Endothelial cell of umbilical vein (primary cell): ENCODE data around the gene HIC1. TPM values are rescaled to one million over a fixed set of nuclear protein-coding genes. Genes with fewer than 3 reads are reported as not detected.

Source experiments
- BruUV-seq: library from RNA; stranded (reverse); fragments of 400-500 nt; replicated peaks from 2 replicates; lab custom pipeline; 2021; lab: Mats Ljungman, UMichigan
- CTCF ChIA-PET: fragments of 300-600, 350-600 bp; sonication (Branson Sonifier 250); formaldehyde crosslinking; loops from one replicate; lab custom pipeline; 2021; ENCODE audit warnings: antibody characterized with exemption, inconsistent platforms; lab: Charles Lee
- POLR2A ChIA-PET: fragments of 300-600, 350-600 bp; sonication (Branson Sonifier 250); formaldehyde crosslinking; loops from one replicate; lab custom pipeline; 2021; ENCODE audit warnings: antibody characterized with exemption, inconsistent platforms; lab: Charles Lee
- DNase-seq: peaks from one replicate; pipeline ENCODE4 v3.0.0-alpha.2; 2011; ENCODE audit warnings: low read depth, low spot score
- FAIRE-seq: peaks from 2 replicates; lab custom pipeline; 2011; peaks lifted over from hg19 to GRCh38; lab: Jason Lieb, UNC
- H2AFZ ChIP-seq: 2 replicates; pipeline ENCODE4 v1.6.0; 2012; ENCODE audit warnings: low read depth, low read length, control low read depth, inconsistent platforms
- H3K27ac ChIP-seq: 2 replicates; pipeline ENCODE4 v1.5.1; 2011; ENCODE audit warnings: low read depth, mild to moderate bottlenecking, control low read depth, low read length, moderate library complexity; ENCODE audit not compliant: insufficient read depth
- H3K27me3 ChIP-seq, 2 experiments: 2 replicates each; pipeline versions ENCODE4 v1.6.0 to v1.6.1; 2011; ENCODE audit warnings: low read length in 2 of 2, mixed read lengths in 1 of 2; ENCODE audit not compliant: control insufficient read depth in 2 of 2, insufficient read depth in 2 of 2
- H3K36me3 ChIP-seq, 2 experiments: 2 replicates in 1 of 2; 3 replicates in 1 of 2; pipeline ENCODE4 v1.5.1; 2011; ENCODE audit warnings: low read length in 2 of 2, mild to moderate bottlenecking in 1 of 2, moderate library complexity in 1 of 2; ENCODE audit not compliant: control insufficient read depth in 2 of 2, insufficient read depth in 2 of 2; ENCODE audit errors: extremely low read depth in 1 of 2
- H3K4me1 ChIP-seq: 3 replicates; pipeline ENCODE4 v1.5.1; 2011; ENCODE audit warnings: mild to moderate bottlenecking, low read length; ENCODE audit not compliant: control insufficient read depth, insufficient read depth; ENCODE audit errors: extremely low read depth
- H3K4me2 ChIP-seq: 2 replicates; pipeline ENCODE4 v1.6.1; 2011; ENCODE audit warnings: low read length, control low read depth, mixed read lengths; ENCODE audit not compliant: insufficient read depth
- H3K4me3 ChIP-seq, 3 experiments: fragments of 200-600 bp in 1 of 3; sonication (generic), shearing (Covaris generic) in 1 of 3; replicated peaks in 1 of 3; 2 replicates each; pipeline ENCODE4 v1.5.1; 2011 to 2016; ENCODE audit warnings: control low read depth in 3 of 3, low read length in 3 of 3, mild to moderate bottlenecking in 2 of 3, inconsistent platforms in 1 of 3, low read depth in 1 of 3, moderate library complexity in 1 of 3; ENCODE audit not compliant: insufficient read depth in 1 of 3
- H3K79me2 ChIP-seq: 2 replicates; pipeline ENCODE4 v1.6.0; 2012; ENCODE audit warnings: low read length, inconsistent platforms; ENCODE audit not compliant: control insufficient read depth, insufficient read depth
- H3K9ac ChIP-seq: replicated peaks from 2 replicates; pipeline ENCODE3; 2011; ENCODE audit warnings: low read length, control low read depth; ENCODE audit not compliant: insufficient read depth; ENCODE audit errors: extremely low read depth
- H3K9me1 ChIP-seq: replicated peaks from 3 replicates; pipeline ENCODE4 v1.6.0; 2011; ENCODE audit warnings: mild to moderate bottlenecking, low read length; ENCODE audit not compliant: control insufficient read depth, insufficient read depth; ENCODE audit errors: extremely low read depth
- H3K9me3 ChIP-seq: replicated peaks from 2 replicates; pipeline ENCODE4 v1.5.1; 2012; ENCODE audit warnings: low read length, inconsistent platforms; ENCODE audit not compliant: control insufficient read depth, insufficient read depth
- H4K20me1 ChIP-seq: replicated peaks from 2 replicates; pipeline ENCODE3; 2011; ENCODE audit warnings: mild to moderate bottlenecking, low read length; ENCODE audit not compliant: control insufficient read depth, insufficient read depth; ENCODE audit errors: extremely low read depth
- EZH2 ChIP-seq: IDR thresholded peaks from 2 replicates; pipeline ENCODE4 v1.6.1; 2012; ENCODE audit warnings: borderline replicate concordance, low read depth, mild to moderate bottlenecking, moderate library complexity, low read length, inconsistent platforms; ENCODE audit not compliant: severe bottlenecking
- GATA2 ChIP-seq: IDR thresholded peaks from 2 replicates; pipeline ENCODE4 v1.7.0; 2011; ENCODE audit warnings: low read depth, mild to moderate bottlenecking, moderate library complexity, mixed read lengths, low read length; ENCODE audit not compliant: insufficient read length, insufficient read depth
- JUN ChIP-seq: IDR thresholded peaks from 2 replicates; pipeline ENCODE4 v1.6.1; 2011; ENCODE audit warnings: borderline replicate concordance, low read depth; ENCODE audit not compliant: insufficient read length, insufficient read depth
- MYC ChIP-seq: IDR thresholded peaks from one replicate; pipeline ENCODE4 v1.6.1; 2011; ENCODE audit warnings: mild to moderate bottlenecking, low read depth, low read length
- POLR2AphosphoS5 ChIP-seq: IDR thresholded peaks from 2 replicates; pipeline ENCODE4 v1.6.1; 2012; ENCODE audit warnings: low read depth, mild to moderate bottlenecking, control low read depth, low read length, moderate library complexity; ENCODE audit not compliant: insufficient read depth
- dilution Hi-C: fragments of 300-500 bp; cut with MboI; formaldehyde crosslinking; loops from one replicate; pipeline ENCODE4 v1.15.0; 2019; ENCODE audit warnings: low sequenced_read_pairs; ENCODE audit not compliant: extremely low pct_ligation_motif_present
- intact Hi-C: fragments of 100-400 bp; cut with micrococcal nuclease; formaldehyde crosslinking; loops from one replicate; pipeline ENCODE4 v1.10.0; 2022
- polyA plus RNA-seq, 4 experiments: library from polyadenylated mRNA; depleted of rRNA in 3 of 4; stranded (reverse) in 3 of 4; unstranded in 1 of 4; fragments of >200 nt; gene quantifications; 2 replicates each; pipeline versions ENCODE4 v1.2.1 to v1.2.3, GENCODE V29; 2011 to 2012; ENCODE audit warnings: missing spikeins in 1 of 4
- total RNA-seq: library from RNA; stranded (reverse); gene quantifications from 2 replicates; pipeline ENCODE4 v1.2.3, GENCODE V29; 2021
- TF ChIP-seq, protein P1 (sequence below): IDR thresholded peaks from 2 replicates; pipeline ENCODE4 v1.6.1; 2011; ENCODE audit not compliant: insufficient read depth, insufficient read length

Gene HIC1
- total and polyA plus RNA-seq, 2 donors (not counting 3 experiments of a cell fraction or from before 2014, with no cell fraction given) = 18.2 to 35.5 TPM

DNA sequence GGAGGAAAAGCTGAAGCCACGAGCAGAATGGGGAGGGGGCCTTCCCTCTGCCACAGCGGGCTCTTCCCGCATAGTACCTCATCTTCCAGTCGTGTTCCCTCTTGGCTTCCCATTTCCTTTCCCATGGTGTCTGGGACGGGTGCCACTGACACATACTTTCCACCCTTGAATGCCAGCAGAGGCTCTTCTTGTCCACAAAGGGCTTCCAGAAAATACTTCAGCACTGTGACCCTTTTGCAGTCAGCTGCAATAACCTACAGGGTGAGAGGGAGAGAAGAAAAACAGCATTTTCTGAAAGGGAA lies 30.7 kb downstream of the HIC1 start:
- BruUV-seq = no TSS peak
- FAIRE-seq (no peak), DNase-seq (peak; percentile 94)
- Histone ChIP-seq H3K79me2 (no peaks in the 10 kb centered on the region), H3K36me3 (peaks cover 3 to 13% of the 10 kb centered on the region in 2 experiments), H3K27ac (peak overlapping the region; percentile 71), H3K4me2 (no peak overlapping the region), H4K20me1 (no peaks in the 10 kb centered on the region), H3K4me1 (peaks cover 66% of the 10 kb centered on the region), H2AFZ (no peak overlapping the region), H3K9ac (peak overlapping the region; percentile 25), H3K27me3 (no peaks in the 10 kb centered on the region), H3K9me1 (no peaks in the 10 kb centered on the region), H3K9me3 (no peaks in the 10 kb centered on the region), H3K4me3 (no peak overlapping the region)
- ChIA-PET CTCF (interaction anchor here (0.8 to 9.2 kb wide), 13 partner anchors 11 to 159 kb away, joined by 3 to 76 read pairs (median 4); partner anchors contain the start of gene HIC1), POLR2A (no interaction called here)
- TF ChIP-seq JUN (peak; percentile 68), POLR2AphosphoS5 (no peak)
- dilution Hi-C loops = no loop called here
- intact Hi-C loops = loop anchor here (1.0 kb wide), 3 partner anchors 14 to 159 kb away; no protein-coding TSS in a partner anchor

GRCh38 chr17:2086306-2086705 lies 31.4 kb downstream of the HIC1 start:
- FAIRE-seq = no peak
- no peaks in the 10 kb centered on the region for H3K79me2 ChIP-seq
- H3K9ac ChIP-seq = no peak overlapping the region
- intact Hi-C loops (no loop called here), dilution Hi-C loops (no loop called here)
- POLR2A ChIA-PET = interaction anchor here (0.7 kb wide), 1 partner anchor 93 kb away, joined by 3 read pairs; no protein-coding TSS in a partner anchor
- H3K4me2 ChIP-seq = no peak overlapping the region
- peaks cover 73% of the 10 kb centered on the region for H3K4me1 ChIP-seq
- H3K9me1 ChIP-seq = no peaks in the 10 kb centered on the region
- no TSS peak for BruUV-seq
- no peaks in the 10 kb centered on the region for H3K9me3 ChIP-seq
- no peaks in the 10 kb centered on the region for H3K27me3 ChIP-seq
- H3K4me3 ChIP-seq = no peak overlapping the region
- no peaks in the 10 kb centered on the region for H4K20me1 ChIP-seq
- peaks cover 3 to 9% of the 10 kb centered on the region in 2 experiments for H3K36me3 ChIP-seq
- DNase-seq = no peak
- no peak for TF ChIP-seq GATA2
- TF ChIP-seq, protein P1, sequence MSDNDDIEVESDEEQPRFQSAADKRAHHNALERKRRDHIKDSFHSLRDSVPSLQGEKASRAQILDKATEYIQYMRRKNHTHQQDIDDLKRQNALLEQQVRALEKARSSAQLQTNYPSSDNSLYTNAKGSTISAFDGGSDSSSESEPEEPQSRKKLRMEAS = no peak
- no peak for TF ChIP-seq MYC
- no peak for TF ChIP-seq JUN
- no peak for TF ChIP-seq EZH2
- no peak overlapping the region for H2AFZ ChIP-seq
- H3K27ac ChIP-seq = peak overlapping the region; percentile 71
- CTCF ChIA-PET = interaction anchor here (0.8 to 9.2 kb wide), 14 partner anchors 11 to 159 kb away, joined by 3 to 76 read pairs (median 4); partner anchors contain the start of gene HIC1
